AG10803 (cell line): ENCODE data around the gene SERP2.

Source experiments
- DNase-seq: peaks from one replicate; pipeline ENCODE4 v3.0.0; 2010; ENCODE audit warnings: low read depth
- H3K4me3 ChIP-seq: 2 replicates; pipeline ENCODE4 v1.5.1; 2011; ENCODE audit warnings: mild to moderate bottlenecking, low read length, control low read depth
- CTCF ChIP-seq: conservative IDR thresholded peaks from 2 replicates; pipeline ENCODE4 v1.5.1; 2011; ENCODE audit warnings: mild to moderate bottlenecking, low read length, control low read depth, inconsistent platforms

The SERP2 gene

GRCh38 chr13:44432650-44433049 lies 59.0 kb downstream of the SERP2 start:
- H3K4me3 ChIP-seq = no peak overlapping the region
- DNase-seq = no peak
- no peak for TF ChIP-seq CTCF

GRCh38 chr13:44433863-44434765 lies 60.5 kb downstream of the SERP2 start:
- TF ChIP-seq CTCF = no peak
- DNase-seq = no peak
- H3K4me3 ChIP-seq = no peak overlapping the region

- TF ChIP-seq CTCF = no peak
Measured at GRCh38 chr13:44434766-44435141, 61.1 kb downstream of the SERP2 start.

GRCh38 chr13:44435142-44435918 lies 61.7 kb downstream of the SERP2 start:
- peak; percentile 94 for DNase-seq
- peak overlapping the region; percentile 72 for H3K4me3 ChIP-seq
- no peak for TF ChIP-seq CTCF

More at GRCh38 chr13:44434766-44435141, 61.1 kb downstream of the SERP2 start:
- no peak for DNase-seq
- H3K4me3 ChIP-seq = peak overlapping the region; percentile 44

GRCh38 chr13:44435919-44436510 lies 62.4 kb downstream of the SERP2 start:
- peak overlapping the region; percentile 72 for H3K4me3 ChIP-seq
- no peak for TF ChIP-seq CTCF
- DNase-seq = no peak

- TF ChIP-seq CTCF = 0 out of 2 replicates have a peak, but pooled peaks have one; percentile 3
- H3K4me3 ChIP-seq = peak overlapping the region; percentile 72
- DNase-seq = peak; percentile 85
Measured at GRCh38 chr13:44436589-44437337, 63.1 kb downstream of the SERP2 start.
